HepG2 (cell line): ENCODE results near the gene ANXA6. TPM values are rescaled to one million over a fixed set of nuclear protein-coding genes. Genes with fewer than 3 reads are reported as not detected.

Experiments used
- CCDC6 ChIP-seq: sonication (generic); formaldehyde crosslinking; IDR thresholded peaks from 2 replicates; pipeline ENCODE4 v1.8.1; 2022; ENCODE audit warnings: mild to moderate bottlenecking, missing genetic modification reagents, moderate library complexity
- CEBPB ChIP-seq: IDR thresholded peaks from 2 replicates; pipeline ENCODE4 v1.6.1; 2011; ENCODE audit warnings: low read depth, low read length, improper control_type of control experiment, borderline replicate concordance
- CHD2 ChIP-seq: IDR thresholded peaks from 2 replicates; pipeline ENCODE4 v1.6.1; 2011; ENCODE audit warnings: low read depth, low read length, improper control_type of control experiment
- DNMT1 ChIP-seq: sonication (generic); formaldehyde crosslinking; IDR thresholded peaks from 2 replicates; pipeline ENCODE4 v1.5.1; 2020; ENCODE audit warnings: mild to moderate bottlenecking, missing genetic modification reagents
- GPN1 ChIP-seq: sonication (generic); formaldehyde crosslinking; IDR thresholded peaks from 2 replicates; pipeline ENCODE4 v1.5.1; 2020; ENCODE audit warnings: missing genetic modification reagents, borderline replicate concordance
- JARID2 ChIP-seq: sonication (generic); formaldehyde crosslinking; IDR thresholded peaks from 2 replicates; pipeline ENCODE4 v1.8.1; 2023; ENCODE audit warnings: missing genetic modification reagents, inconsistent platforms; ENCODE audit not compliant: insufficient replicate concordance
- JUND ChIP-seq: sonication (generic); formaldehyde crosslinking; IDR thresholded peaks from 2 replicates; pipeline ENCODE4 v1.8.0; 2022; ENCODE audit warnings: mild to moderate bottlenecking, missing genetic modification reagents
- KAT2B ChIP-seq: fragments of 150-350 bp; IDR thresholded peaks from 2 replicates; pipeline ENCODE4 v1.6.1; 2014; ENCODE audit warnings: low read depth, low read length, borderline replicate concordance
- MYNN ChIP-seq: sonication (generic); formaldehyde crosslinking; IDR thresholded peaks from 2 replicates; pipeline ENCODE4 v1.4.0; 2020; ENCODE audit warnings: mild to moderate bottlenecking, low read depth, missing genetic modification reagents
- PHF5A ChIP-seq: IDR thresholded peaks from one replicate; pipeline ENCODE4 v1.6.1; 2018; ENCODE audit warnings: low read depth, missing genetic modification reagents; ENCODE audit not compliant: unreplicated experiment
- RFX3 ChIP-seq: IDR thresholded peaks from 2 replicates; pipeline ENCODE4 v1.6.1; 2016; ENCODE audit warnings: missing biosample characterization, missing genetic modification reagents
- SMC3 ChIP-seq: IDR thresholded peaks from 2 replicates; pipeline ENCODE4 v1.6.1; 2011; ENCODE audit warnings: low read length, improper control_type of control experiment
- TEAD3 ChIP-seq: optimal IDR thresholded peaks from 2 replicates; pipeline ENCODE3; 2016; ENCODE audit warnings: borderline replicate concordance
- ZBTB21 ChIP-seq: sonication (generic); formaldehyde crosslinking; IDR thresholded peaks from 2 replicates; pipeline ENCODE4 v1.4.0; 2020; ENCODE audit warnings: missing genetic modification reagents
- ZBTB8A ChIP-seq: sonication (generic); formaldehyde crosslinking; IDR thresholded peaks from 2 replicates; pipeline ENCODE4 v1.4.0; 2020; ENCODE audit warnings: mild to moderate bottlenecking, low read depth, missing genetic modification reagents, borderline replicate concordance
- ZNF124 ChIP-seq: sonication (generic); formaldehyde crosslinking; IDR thresholded peaks from 2 replicates; pipeline ENCODE4 v1.4.0; 2020; ENCODE audit warnings: missing genetic modification reagents
- ZNF260 ChIP-seq: sonication (generic); formaldehyde crosslinking; IDR thresholded peaks from 2 replicates; pipeline ENCODE4 v1.4.0; 2020; ENCODE audit warnings: missing genetic modification reagents, low read depth, mild to moderate bottlenecking, borderline replicate concordance
- ZNF317 ChIP-seq: sonication (generic); formaldehyde crosslinking; IDR thresholded peaks from 2 replicates; pipeline ENCODE4 v1.5.0; 2020; ENCODE audit warnings: mild to moderate bottlenecking, missing genetic modification reagents
- ZNF484 ChIP-seq: sonication (generic); formaldehyde crosslinking; IDR thresholded peaks from 2 replicates; pipeline ENCODE4 v1.5.1; 2020; ENCODE audit warnings: mild to moderate bottlenecking, low read depth, missing genetic modification reagents, borderline replicate concordance
- ZNF543 ChIP-seq: sonication (generic); formaldehyde crosslinking; IDR thresholded peaks from 2 replicates; pipeline ENCODE4 v1.4.0; 2020; ENCODE audit warnings: mild to moderate bottlenecking, missing genetic modification reagents
- ZNF557 ChIP-seq: sonication (generic); formaldehyde crosslinking; IDR thresholded peaks from 2 replicates; pipeline ENCODE4 v1.4.0; 2020; ENCODE audit warnings: missing genetic modification reagents
- ZNF761 ChIP-seq: sonication (generic); formaldehyde crosslinking; conservative IDR thresholded peaks from 2 replicates; pipeline ENCODE4 v1.4.0; 2020; ENCODE audit warnings: mild to moderate bottlenecking, missing genetic modification reagents
- ZNF780A ChIP-seq: sonication (generic); formaldehyde crosslinking; IDR thresholded peaks from 2 replicates; pipeline ENCODE4 v1.8.0; 2022; ENCODE audit warnings: mild to moderate bottlenecking, missing genetic modification reagents, moderate library complexity
- polyA plus RNA-seq, 8 experiments: library from polyadenylated mRNA; depleted of rRNA in 3 of 8; stranded (reverse) in 7 of 8; unstranded in 1 of 8; fragments of >200 nt; fragmentation: Illumina TruSeq in 4 of 8; extraction: Trizol in 4 of 8; gene quantifications; 2 replicates each; pipeline versions ENCODE4 v1.2.1 to v1.2.3, GENCODE V29; 2011 to 2016; ENCODE audit warnings: low read depth in 4 of 8, missing spikeins in 1 of 8, mixed read lengths in 1 of 8; ENCODE audit not compliant: insufficient read depth in 1 of 8
- total RNA-seq, 5 experiments: library from RNA; depleted of rRNA; stranded (reverse); fragments of >200 nt; fragmentation: Illumina TruSeq; extraction: Trizol; gene quantifications; 2 replicates each; pipeline ENCODE4 v1.2.3, GENCODE V29; 2016; ENCODE audit warnings: low read depth in 1 of 5
- TF ChIP-seq, protein P1 (sequence below): sonication (generic); formaldehyde crosslinking; IDR thresholded peaks from 2 replicates; pipeline ENCODE4 v1.4.0; 2020; ENCODE audit warnings: mild to moderate bottlenecking, missing genetic modification reagents
- TF ChIP-seq, protein P2 (sequence below): sonication (generic); formaldehyde crosslinking; IDR thresholded peaks from 2 replicates; pipeline ENCODE4 v1.5.1; 2020; ENCODE audit warnings: missing genetic modification reagents, mild to moderate bottlenecking, borderline replicate concordance
- TF ChIP-seq, protein P3 (sequence below): sonication (generic); IDR thresholded peaks from 2 replicates; pipeline ENCODE4 v1.6.1; 2016; ENCODE audit warnings: low read depth, borderline replicate concordance
- TF ChIP-seq, protein P4 (sequence below): sonication (generic); formaldehyde crosslinking; IDR thresholded peaks from 2 replicates; pipeline ENCODE4 v1.5.0; 2020; ENCODE audit warnings: missing genetic modification reagents

Gene ANXA6
- total and polyA plus RNA-seq, 2 of the 13 experiments (the other 11 are each of a cell fraction or from before 2014, with no cell fraction given) = 103 to 125 TPM

DNA sequence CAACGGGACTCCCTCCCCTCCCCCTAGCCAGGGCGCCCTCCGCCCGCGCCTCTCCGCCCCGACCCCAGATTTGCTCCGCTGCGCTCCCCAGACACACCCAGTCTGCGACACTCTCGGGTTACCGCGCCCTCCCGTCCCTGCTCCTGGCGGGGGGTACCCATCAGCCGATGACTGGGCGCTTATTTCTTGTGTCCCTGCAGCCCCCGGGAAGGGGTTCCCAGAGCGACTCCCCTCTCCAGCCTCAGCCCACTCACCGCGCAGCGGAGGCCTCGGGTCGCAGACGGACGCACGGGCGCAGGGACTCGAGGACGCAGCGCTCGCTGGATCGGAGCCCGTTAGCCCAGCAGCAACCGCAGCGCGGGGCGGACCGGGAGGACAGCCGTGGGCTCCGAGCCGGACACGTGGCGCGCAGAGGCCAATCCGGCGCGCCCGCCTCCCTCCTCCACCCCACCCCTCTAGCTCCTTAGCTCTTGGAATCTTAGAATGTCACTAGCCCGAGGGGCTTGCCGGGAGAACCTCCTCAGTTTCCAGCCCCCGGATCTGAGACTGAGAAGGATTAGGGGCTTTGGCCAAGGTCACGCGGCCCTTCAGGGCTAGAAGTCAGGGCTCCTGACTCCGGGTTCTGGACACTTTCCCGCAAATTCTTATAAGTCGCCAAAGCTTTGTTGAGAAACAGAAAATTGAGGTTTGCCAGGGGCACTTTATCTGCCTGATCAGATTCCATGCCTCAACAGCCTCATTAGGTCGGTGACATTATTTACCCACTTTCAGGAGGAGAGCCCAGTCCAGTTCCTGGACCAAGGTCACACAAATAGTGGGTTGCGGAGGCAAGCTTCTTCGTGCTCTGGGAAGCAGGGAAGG lies at the start of gene ANXA6 (continued):
- TF ChIP-seq, protein P1, sequence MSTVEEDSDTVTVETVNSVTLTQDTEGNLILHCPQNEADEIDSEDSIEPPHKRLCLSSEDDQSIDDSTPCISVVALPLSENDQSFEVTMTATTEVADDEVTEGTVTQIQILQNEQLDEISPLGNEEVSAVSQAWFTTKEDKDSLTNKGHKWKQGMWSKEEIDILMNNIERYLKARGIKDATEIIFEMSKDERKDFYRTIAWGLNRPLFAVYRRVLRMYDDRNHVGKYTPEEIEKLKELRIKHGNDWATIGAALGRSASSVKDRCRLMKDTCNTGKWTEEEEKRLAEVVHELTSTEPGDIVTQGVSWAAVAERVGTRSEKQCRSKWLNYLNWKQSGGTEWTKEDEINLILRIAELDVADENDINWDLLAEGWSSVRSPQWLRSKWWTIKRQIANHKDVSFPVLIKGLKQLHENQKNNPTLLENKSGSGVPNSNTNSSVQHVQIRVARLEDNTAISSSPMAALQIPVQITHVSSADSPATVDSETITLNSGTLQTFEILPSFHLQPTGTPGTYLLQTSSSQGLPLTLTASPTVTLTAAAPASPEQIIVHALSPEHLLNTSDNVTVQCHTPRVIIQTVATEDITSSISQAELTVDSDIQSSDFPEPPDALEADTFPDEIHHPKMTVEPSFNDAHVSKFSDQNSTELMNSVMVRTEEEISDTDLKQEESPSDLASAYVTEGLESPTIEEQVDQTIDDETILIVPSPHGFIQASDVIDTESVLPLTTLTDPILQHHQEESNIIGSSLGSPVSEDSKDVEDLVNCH (CRISPR knock-in tag) = no peak
- TF ChIP-seq ZBTB8A (CRISPR knock-in tag) = no peak
- TF ChIP-seq MYNN (CRISPR knock-in tag) = no peak
- TF ChIP-seq PHF5A (CRISPR knock-in tag) = no peak
- no peak for TF ChIP-seq ZNF260 (CRISPR knock-in tag)
- no peak for TF ChIP-seq GPN1
- peak; percentile 29 for TF ChIP-seq TEAD3 (CRISPR knock-in tag)
- TF ChIP-seq ZBTB21 (CRISPR knock-in tag) = no peak
- TF ChIP-seq, protein P2, sequence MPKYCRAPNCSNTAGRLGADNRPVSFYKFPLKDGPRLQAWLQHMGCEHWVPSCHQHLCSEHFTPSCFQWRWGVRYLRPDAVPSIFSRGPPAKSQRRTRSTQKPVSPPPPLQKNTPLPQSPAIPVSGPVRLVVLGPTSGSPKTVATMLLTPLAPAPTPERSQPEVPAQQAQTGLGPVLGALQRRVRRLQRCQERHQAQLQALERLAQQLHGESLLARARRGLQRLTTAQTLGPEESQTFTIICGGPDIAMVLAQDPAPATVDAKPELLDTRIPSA (CRISPR knock-in tag) = no peak
- no peak for TF ChIP-seq ZNF317 (CRISPR knock-in tag)
- TF ChIP-seq DNMT1 (CRISPR knock-in tag) = no peak
- TF ChIP-seq KAT2B = no peak
- TF ChIP-seq ZNF543 (CRISPR knock-in tag) = peak; percentile 66; the same call in 1 of the 2 replicates
- no peak for TF ChIP-seq SMC3
- TF ChIP-seq JARID2 (CRISPR knock-in tag) = peak; percentile 1
- TF ChIP-seq, protein P3, sequence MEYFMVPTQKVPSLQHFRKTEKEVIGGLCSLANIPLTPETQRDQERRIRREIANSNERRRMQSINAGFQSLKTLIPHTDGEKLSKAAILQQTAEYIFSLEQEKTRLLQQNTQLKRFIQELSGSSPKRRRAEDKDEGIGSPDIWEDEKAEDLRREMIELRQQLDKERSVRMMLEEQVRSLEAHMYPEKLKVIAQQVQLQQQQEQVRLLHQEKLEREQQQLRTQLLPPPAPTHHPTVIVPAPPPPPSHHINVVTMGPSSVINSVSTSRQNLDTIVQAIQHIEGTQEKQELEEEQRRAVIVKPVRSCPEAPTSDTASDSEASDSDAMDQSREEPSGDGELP = no peak
- TF ChIP-seq, protein P4, sequence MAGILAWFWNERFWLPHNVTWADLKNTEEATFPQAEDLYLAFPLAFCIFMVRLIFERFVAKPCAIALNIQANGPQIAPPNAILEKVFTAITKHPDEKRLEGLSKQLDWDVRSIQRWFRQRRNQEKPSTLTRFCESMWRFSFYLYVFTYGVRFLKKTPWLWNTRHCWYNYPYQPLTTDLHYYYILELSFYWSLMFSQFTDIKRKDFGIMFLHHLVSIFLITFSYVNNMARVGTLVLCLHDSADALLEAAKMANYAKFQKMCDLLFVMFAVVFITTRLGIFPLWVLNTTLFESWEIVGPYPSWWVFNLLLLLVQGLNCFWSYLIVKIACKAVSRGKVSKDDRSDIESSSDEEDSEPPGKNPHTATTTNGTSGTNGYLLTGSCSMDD (CRISPR knock-in tag) = 0 out of 2 replicates have a peak, but pooled peaks have one; percentile 38
- no peak for TF ChIP-seq CEBPB
- TF ChIP-seq ZNF761 (CRISPR knock-in tag) = no peak
- TF ChIP-seq CCDC6 (CRISPR knock-in tag) = no peak
- TF ChIP-seq ZNF557 (CRISPR knock-in tag) = no peak
- TF ChIP-seq JUND (CRISPR knock-in tag) = no peak
- no peak for TF ChIP-seq CHD2
- TF ChIP-seq ZNF124 (CRISPR knock-in tag) = no peak
- TF ChIP-seq ZNF780A (CRISPR knock-in tag) = no peak
- TF ChIP-seq ZNF484 (CRISPR knock-in tag) = no peak
- TF ChIP-seq RFX3 (CRISPR knock-in tag) = no peak
